Activated T-cell treated with anti-CD3 and anti-CD28 coated beads, Interleukin-2, amount 50 U/mL, for 4 hours (primary cell): ENCODE measurements around the gene HOXC10. TPM values are rescaled to one million over a fixed set of nuclear protein-coding genes. Genes with fewer than 3 reads are reported as not detected.
A peak's percentile ranks its signal among the peaks of the same experiment; 100 is the strongest.

Experiments
- ATAC-seq, 2 donors: fragments of 200-7000 bp; cut with Tn5 transposase; one replicate each; pipeline ENCODE4 v1.10.0; 2021
- DNase-seq: peaks from one replicate; pipeline ENCODE4 v3.0.0-alpha.2; 2020
- H3K27me3 Mint-ChIP-seq: one replicate; pipeline ENCODE4 v1.8.0; 2021; ENCODE audit warnings: low read depth, mixed read lengths
- H3K36me3 Mint-ChIP-seq: one replicate; pipeline ENCODE4 v1.8.0; 2022; ENCODE audit warnings: mixed read lengths; ENCODE audit not compliant: insufficient read depth
- H3K4me1 Mint-ChIP-seq: one replicate; pipeline ENCODE4 v1.8.0; 2021; ENCODE audit warnings: low read depth, mixed read lengths
- H3K4me3 Mint-ChIP-seq: one replicate; pipeline ENCODE4 v1.8.0; 2021; ENCODE audit warnings: mild to moderate bottlenecking, moderate library complexity, mixed read lengths
- H3K9me3 Mint-ChIP-seq: one replicate; pipeline ENCODE4 v1.8.0; 2021; ENCODE audit warnings: mixed read lengths
- total RNA-seq, 3 donors: library from RNA; stranded (reverse); gene quantifications; one replicate each; pipeline ENCODE4 v1.2.1, GENCODE V29; 2021

Gene HOXC10
- total RNA-seq, 3 donors from 2014 or later: not detected

- Mint-ChIP-seq H3K4me1 (peaks cover 8% of the 10 kb centered on the region), H3K4me3 (peak overlapping the region; percentile 11), H3K27me3 (peaks cover 68% of the 10 kb centered on the region), H3K36me3 (no peaks in the 10 kb centered on the region), H3K9me3 (no peaks in the 10 kb centered on the region)
- no peak for ATAC-seq
- no peak for DNase-seq
Observed at GRCh38 chr12:54019924-54020590, 35.1 kb downstream of the HOXC10 start.

GRCh38 chr12:54020591-54021405 is 35.9 kb downstream of the HOXC10 start:
- DNase-seq (no peak), ATAC-seq (no peak)
- H3K27me3 Mint-ChIP-seq: peaks cover 64% of the 10 kb centered on the region
- no peaks in the 10 kb centered on the region for H3K36me3 Mint-ChIP-seq
- H3K9me3 Mint-ChIP-seq: no peaks in the 10 kb centered on the region
- peaks cover 8% of the 10 kb centered on the region for H3K4me1 Mint-ChIP-seq
- H3K4me3 Mint-ChIP-seq: no peak overlapping the region

DNA sequence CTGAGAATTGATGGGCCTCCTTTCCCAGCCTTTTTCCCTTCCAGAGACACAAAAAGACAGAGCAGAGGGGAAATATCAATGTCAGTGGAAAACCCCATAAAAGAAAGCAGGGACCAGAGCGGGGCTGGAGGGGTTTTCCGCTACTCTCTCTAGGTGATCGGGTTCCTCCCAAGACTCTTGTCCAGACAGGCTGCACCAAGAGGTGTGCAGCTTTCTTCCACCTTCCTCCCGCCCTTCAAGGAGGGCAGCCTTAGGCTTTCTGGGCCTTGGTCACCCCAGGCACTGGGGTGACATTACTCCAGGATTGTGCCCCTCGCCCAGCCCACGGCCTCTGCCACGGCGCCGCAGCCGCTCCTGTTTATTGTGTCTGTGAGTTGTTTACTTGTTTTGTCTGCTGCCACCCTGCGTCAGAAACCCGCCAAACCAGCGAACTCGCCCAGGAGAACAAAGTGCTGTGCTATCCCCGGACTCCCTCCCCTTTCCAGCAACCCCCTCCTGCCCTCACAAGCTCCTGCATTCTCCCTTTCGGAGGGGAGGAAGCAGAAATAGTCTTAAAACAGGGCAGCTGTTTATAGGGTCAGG is 36.6 kb downstream of the HOXC10 start:
- no peaks in the 10 kb centered on the region for H3K9me3 Mint-ChIP-seq
- H3K4me3 Mint-ChIP-seq: no peak overlapping the region
- no peak for ATAC-seq
- no peaks in the 10 kb centered on the region for H3K36me3 Mint-ChIP-seq
- no peak for DNase-seq
- H3K4me1 Mint-ChIP-seq: peaks cover 8% of the 10 kb centered on the region
- peaks cover 65% of the 10 kb centered on the region for H3K27me3 Mint-ChIP-seq

DNA sequence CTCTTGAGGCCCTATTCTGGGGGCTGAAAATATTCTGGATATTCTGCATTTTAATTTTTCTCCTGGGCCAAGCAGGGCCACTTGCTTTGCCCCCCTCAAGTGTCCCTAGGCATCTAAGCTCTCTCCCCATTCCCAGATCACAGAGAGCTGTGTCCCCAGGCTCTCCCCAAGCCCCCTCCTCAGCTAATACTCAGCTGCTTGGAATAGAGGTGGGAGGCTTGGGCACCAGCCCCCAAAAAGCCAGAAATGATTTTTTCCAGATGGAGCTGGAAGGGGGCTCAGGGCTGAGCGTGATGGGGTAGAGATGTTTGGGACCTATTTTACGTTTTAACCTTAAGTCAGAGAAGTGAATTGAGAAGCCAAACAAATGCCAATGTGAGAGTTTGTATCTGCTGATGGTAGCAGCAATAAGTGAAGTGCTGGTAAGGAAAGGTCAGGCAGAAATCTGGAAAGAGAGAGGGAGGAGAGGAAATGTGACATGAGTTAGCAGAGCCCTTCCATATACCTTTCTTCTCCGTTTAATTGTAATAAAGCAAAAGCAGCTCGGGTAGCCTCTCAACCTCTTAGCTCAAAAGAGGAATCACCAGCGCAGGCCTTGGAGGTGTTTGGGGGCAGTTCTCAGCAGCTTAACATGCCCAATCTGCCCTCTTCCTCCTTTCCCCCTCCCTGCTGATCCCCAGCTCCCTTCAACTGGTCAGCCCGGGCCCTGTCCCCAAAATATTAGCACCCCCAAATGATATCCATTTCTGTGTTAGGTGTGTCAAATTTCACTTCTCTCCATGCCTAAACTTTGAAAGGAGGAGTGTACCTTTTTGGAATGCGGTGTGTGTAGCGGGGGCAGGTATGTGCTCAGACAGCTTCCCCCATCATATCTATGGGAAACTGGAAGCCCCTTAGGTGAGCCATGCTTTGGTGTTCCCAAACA is 38.3 kb downstream of the HOXC10 start:
- H3K4me3 Mint-ChIP-seq: no peak overlapping the region
- H3K27me3 Mint-ChIP-seq: peaks cover 73% of the 10 kb centered on the region
- DNase-seq (no peak), ATAC-seq (no peak)
- H3K4me1 Mint-ChIP-seq: peaks cover 6% of the 10 kb centered on the region
- H3K9me3 Mint-ChIP-seq: no peaks in the 10 kb centered on the region
- no peaks in the 10 kb centered on the region for H3K36me3 Mint-ChIP-seq

GRCh38 chr12:54024127-54024526 is 39.2 kb downstream of the HOXC10 start:
- no peaks in the 10 kb centered on the region for H3K9me3 Mint-ChIP-seq
- no peak overlapping the region for H3K4me3 Mint-ChIP-seq
- DNase-seq (no peak), ATAC-seq (no peak)
- H3K4me1 Mint-ChIP-seq: peaks cover 9% of the 10 kb centered on the region
- H3K27me3 Mint-ChIP-seq: peaks cover 76% of the 10 kb centered on the region
- H3K36me3 Mint-ChIP-seq: no peaks in the 10 kb centered on the region

DNA sequence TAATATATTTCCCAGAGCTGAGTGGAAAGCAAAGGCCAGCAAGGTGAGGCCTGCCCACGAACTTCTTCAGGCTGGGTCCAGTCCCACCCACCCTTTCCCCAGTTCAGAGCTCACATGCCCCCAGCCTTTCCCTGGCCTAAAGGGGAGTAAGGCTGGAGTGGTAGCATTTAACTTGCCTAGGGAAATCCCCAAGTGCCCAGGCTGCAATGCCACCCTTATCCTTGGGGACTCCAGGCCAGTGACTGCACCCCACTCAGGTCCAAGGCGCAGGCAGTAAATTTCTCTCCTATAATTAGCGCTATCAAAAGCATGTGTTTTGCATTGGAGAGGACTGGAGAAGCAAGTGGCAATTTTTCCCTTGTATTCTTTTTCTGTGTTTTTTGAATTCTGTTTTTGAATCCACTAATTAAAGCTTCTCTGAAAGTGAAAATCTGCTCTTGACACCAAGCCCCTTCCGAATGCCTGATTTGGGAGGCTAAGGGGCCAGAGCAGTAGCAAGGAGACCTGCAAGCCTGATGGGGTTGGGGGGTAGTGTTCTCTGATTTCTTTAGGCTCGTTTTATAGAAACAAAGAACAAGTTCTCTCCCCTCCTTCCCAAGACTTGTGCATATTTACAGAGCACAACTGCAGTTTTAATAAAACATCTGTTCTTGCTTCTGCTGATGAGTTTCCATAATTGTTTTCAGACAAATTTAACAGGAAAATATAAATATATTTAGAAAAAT is 39.8 kb downstream of the HOXC10 start:
- H3K4me1 Mint-ChIP-seq: peaks cover 12% of the 10 kb centered on the region
- H3K4me3 Mint-ChIP-seq: no peak overlapping the region
- no peaks in the 10 kb centered on the region for H3K9me3 Mint-ChIP-seq
- peaks cover 76% of the 10 kb centered on the region for H3K27me3 Mint-ChIP-seq
- H3K36me3 Mint-ChIP-seq: no peaks in the 10 kb centered on the region
- DNase-seq: no peak
- ATAC-seq: no peak

GRCh38 chr12:54025499-54026405 is 40.8 kb downstream of the HOXC10 start:
- ATAC-seq: no peak
- Mint-ChIP-seq H3K4me1 (peaks cover 10% of the 10 kb centered on the region), H3K27me3 (peaks cover 75% of the 10 kb centered on the region), H3K36me3 (no peaks in the 10 kb centered on the region), H3K4me3 (no peak overlapping the region), H3K9me3 (no peaks in the 10 kb centered on the region)
- no peak for DNase-seq

GRCh38 chr12:54026640-54027441 is 41.9 kb downstream of the HOXC10 start:
- H3K4me1 Mint-ChIP-seq: peaks cover 10% of the 10 kb centered on the region
- no peaks in the 10 kb centered on the region for H3K9me3 Mint-ChIP-seq
- ATAC-seq (no peak), DNase-seq (no peak)
- H3K36me3 Mint-ChIP-seq: no peaks in the 10 kb centered on the region
- H3K4me3 Mint-ChIP-seq: no peak overlapping the region
- H3K27me3 Mint-ChIP-seq: peaks cover 75% of the 10 kb centered on the region

- Mint-ChIP-seq H3K36me3 (no peaks in the 10 kb centered on the region), H3K4me1 (peaks cover 10% of the 10 kb centered on the region), H3K9me3 (no peaks in the 10 kb centered on the region), H3K4me3 (no peak overlapping the region), H3K27me3 (peaks cover 75% of the 10 kb centered on the region)
- DNase-seq (no peak), ATAC-seq (no peak)
Observed at GRCh38 chr12:54027442-54027786, 42.5 kb downstream of the HOXC10 start.

- DNase-seq (no peak), ATAC-seq (no peak)
- Mint-ChIP-seq H3K4me1 (peaks cover 18% of the 10 kb centered on the region), H3K27me3 (peaks cover 79% of the 10 kb centered on the region), H3K36me3 (no peaks in the 10 kb centered on the region), H3K4me3 (no peak within 1 kb of the TSS), H3K9me3 (peaks cover 3% of the 10 kb centered on the region)
Observed at GRCh38 chr12:54028314-54029201, 43.6 kb downstream of the HOXC10 start, which contains the start of gene HOXC6. HOXC6 (plus strand) TSS chr12:54028440; CDS start chr12:54028522, 82 bp downstream.

DNA sequence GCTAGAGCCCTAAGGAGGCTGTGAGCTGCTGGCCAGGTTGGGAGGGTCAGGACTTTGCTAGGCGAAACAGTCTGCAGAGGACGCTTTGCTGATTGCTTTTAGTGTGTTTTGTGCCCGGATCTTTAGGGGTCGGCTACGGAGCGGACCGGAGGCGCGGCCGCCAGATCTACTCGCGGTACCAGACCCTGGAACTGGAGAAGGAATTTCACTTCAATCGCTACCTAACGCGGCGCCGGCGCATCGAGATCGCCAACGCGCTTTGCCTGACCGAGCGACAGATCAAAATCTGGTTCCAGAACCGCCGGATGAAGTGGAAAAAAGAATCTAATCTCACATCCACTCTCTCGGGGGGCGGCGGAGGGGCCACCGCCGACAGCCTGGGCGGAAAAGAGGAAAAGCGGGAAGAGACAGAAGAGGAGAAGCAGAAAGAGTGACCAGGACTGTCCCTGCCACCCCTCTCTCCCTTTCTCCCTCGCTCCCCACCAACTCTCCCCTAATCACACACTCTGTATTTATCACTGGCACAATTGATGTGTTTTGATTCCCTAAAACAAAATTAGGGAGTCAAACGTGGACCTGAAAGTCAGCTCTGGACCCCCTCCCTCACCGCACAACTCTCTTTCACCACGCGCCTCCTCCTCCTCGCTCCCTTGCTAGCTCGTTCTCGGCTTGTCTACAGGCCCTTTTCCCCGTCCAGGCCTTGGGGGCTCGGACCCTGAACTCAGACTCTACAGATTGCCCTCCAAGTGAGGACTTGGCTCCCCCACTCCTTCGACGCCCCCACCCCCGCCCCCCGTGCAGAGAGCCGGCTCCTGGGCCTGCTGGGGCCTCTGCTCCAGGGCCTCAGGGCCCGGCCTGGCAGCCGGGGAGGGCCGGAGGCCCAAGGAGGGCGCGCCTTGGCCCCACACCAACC is 44.8 kb downstream of the HOXC10 start:
- ATAC-seq: no peak
- Mint-ChIP-seq H3K36me3 (no peaks in the 10 kb centered on the region), H3K27me3 (peaks cover 79% of the 10 kb centered on the region), H3K4me3 (no peak overlapping the region), H3K4me1 (peaks cover 21% of the 10 kb centered on the region), H3K9me3 (peaks cover 3% of the 10 kb centered on the region)
- DNase-seq: no peak
